Measurements from ENCODE around the gene SKIDA1. TPM values are rescaled to one million over a fixed set of nuclear protein-coding genes. Genes with fewer than 3 reads are reported as not detected.

The SKIDA1 gene
- total and polyA plus RNA-seq, 2 of the 4 experiments (the other 2 are of a cell fraction), result 0.36 to 0.72 TPM

DNA sequence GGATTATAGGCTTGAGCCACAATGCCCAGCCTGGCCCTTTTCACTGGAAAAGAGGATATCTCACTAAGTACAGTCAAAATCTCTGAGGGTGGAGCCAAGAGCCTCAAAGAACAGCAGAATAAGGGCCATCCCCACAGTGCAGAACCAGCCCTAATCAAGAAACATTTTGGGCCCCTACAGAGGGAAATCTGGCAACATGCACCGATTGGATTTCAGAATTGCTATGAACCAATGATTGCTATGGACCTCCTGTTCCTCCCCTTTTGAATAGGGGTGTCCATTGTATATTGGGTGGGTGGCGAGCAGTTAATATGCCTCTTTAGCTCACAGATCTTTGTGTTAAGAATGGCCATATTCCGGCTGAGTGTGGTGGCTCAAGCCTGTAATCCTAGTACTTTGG, 42.7 kb downstream of the SKIDA1 start:
- Histone ChIP-seq H4K8ac (ENCODE audit: low read depth in 2 of 2, low read length in 2 of 2) (no peak overlapping the region), H3K18ac (ENCODE audit: low read depth, low read length) (no peak overlapping the region), H3K36me3 (ENCODE audit: control insufficient read depth, insufficient read depth, low read length) (no peaks in the 10 kb centered on the region), H2BK5ac (ENCODE audit: low read depth, low read length, poor library complexity, severe bottlenecking) (no peak overlapping the region), H4K20me1 (ENCODE audit: insufficient read depth, low read length) (no peaks in the 10 kb centered on the region), H3K79me1 (ENCODE audit: low read depth in 1 of 2, low read length in 2 of 2) (no peaks in the 10 kb centered on the region), H2AK9ac (replicated peaks; ENCODE audit: low read depth, low read length, poor library complexity) (no peak overlapping the region), H3K14ac (replicated peaks; ENCODE audit: low read depth, low read length) (no peak overlapping the region), H3K9me3 (ENCODE audit: control insufficient read depth, insufficient read depth, low read length) (peaks cover 3% of the 10 kb centered on the region), H2BK120ac (ENCODE audit: low read depth, low read length) (no peak overlapping the region), H2AK5ac (ENCODE audit: low read depth, low read length) (no peak overlapping the region), H3K4me1 (ENCODE audit: control insufficient read depth, insufficient read depth, low read length) (no peaks in the 10 kb centered on the region), H2BK20ac (ENCODE audit: low read depth, low read length) (no peak overlapping the region), H2AFZ (replicated peaks; ENCODE audit: low read length, poor library complexity) (no peak overlapping the region), H2BK15ac (ENCODE audit: low read depth, low read length) (no peak overlapping the region), H3K27me3 (ENCODE audit: control insufficient read depth, insufficient read depth, low read length) (no peaks in the 10 kb centered on the region), H3K27ac (ENCODE audit: insufficient read depth, low read length) (no peak overlapping the region), H3K9me1 (ENCODE audit: insufficient read depth, low read length) (no peaks in the 10 kb centered on the region), H4K5ac (ENCODE audit: low read depth, low read length) (no peak overlapping the region), H3K4me2 (ENCODE audit: low read depth, low read length) (no peak overlapping the region), H4K91ac (ENCODE audit: insufficient read depth, low read depth, low read length) (no peak overlapping the region), H3K4ac (ENCODE audit: low read depth, low read length) (no peak overlapping the region), H3K56ac (ENCODE audit: extremely low read depth, insufficient read depth, low read length) (no peak overlapping the region), H3K9ac (ENCODE audit: low read depth, low read length) (no peak overlapping the region), H3K23ac (ENCODE audit: low read depth, low read length) (no peak overlapping the region), H3K4me3 (ENCODE audit: insufficient read depth, low read depth, low read length) (no peak overlapping the region)
- no TSS peak for BruUV-seq (replicated peaks)
- no peak for DNase-seq
- dilution Hi-C loops (cut with HindIII; ENCODE audit: low sequenced_read_pairs, unreplicated experiment), result no loop called here
- in situ Hi-C loops (cut with MboI; ENCODE audit: low sequenced_read_pairs), result loop anchor here (25.0 kb wide), 2 partner anchors 396 to 1504 kb away; no protein-coding TSS in a partner anchor
- intact Hi-C loops (cut with micrococcal nuclease), result no loop called here
- no peak for TF ChIP-seq MXI1 (IDR thresholded peaks at IDR 0.05; ENCODE audit: borderline replicate concordance, low read depth, low read length)
- TF ChIP-seq NFE2L2 (IDR thresholded peaks at IDR 0.05; ENCODE audit: low read depth, low read length), result no peak
- TF ChIP-seq SMC3 (IDR thresholded peaks at IDR 0.05; ENCODE audit: low read depth, low read length), result no peak
- no peak for TF ChIP-seq CHD1 (IDR thresholded peaks at IDR 0.05; ENCODE audit: low read depth, low read length)
- TF ChIP-seq, protein P1, sequence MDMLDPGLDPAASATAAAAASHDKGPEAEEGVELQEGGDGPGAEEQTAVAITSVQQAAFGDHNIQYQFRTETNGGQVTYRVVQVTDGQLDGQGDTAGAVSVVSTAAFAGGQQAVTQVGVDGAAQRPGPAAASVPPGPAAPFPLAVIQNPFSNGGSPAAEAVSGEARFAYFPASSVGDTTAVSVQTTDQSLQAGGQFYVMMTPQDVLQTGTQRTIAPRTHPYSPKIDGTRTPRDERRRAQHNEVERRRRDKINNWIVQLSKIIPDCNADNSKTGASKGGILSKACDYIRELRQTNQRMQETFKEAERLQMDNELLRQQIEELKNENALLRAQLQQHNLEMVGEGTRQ (IDR thresholded peaks at IDR 0.05; ENCODE audit: low read depth, low read length), result no peak
- no CpG with 5 or more reads among the region's 3 CpGs for WGBS, 2 experiments (ENCODE audit: extremely low coverage in 2 of 2, insufficient read length in 1 of 2)
- POLR2A ChIA-PET (ENCODE audit: unreplicated experiment), result no interaction called here
- CTCF ChIA-PET, result no interaction called here
- no peak for ATAC-seq (ENCODE audit: low read depth)
